ENCODE results near the gene HOXA2. TPM values are rescaled to one million over a fixed set of nuclear protein-coding genes. Genes with fewer than 3 reads are reported as not detected.

HOXA2 gene
- total and polyA plus RNA-seq, 2 donors (not counting 1 experiment from before 2014, with no cell fraction given) = 1.3 to 2.6 TPM

DNA sequence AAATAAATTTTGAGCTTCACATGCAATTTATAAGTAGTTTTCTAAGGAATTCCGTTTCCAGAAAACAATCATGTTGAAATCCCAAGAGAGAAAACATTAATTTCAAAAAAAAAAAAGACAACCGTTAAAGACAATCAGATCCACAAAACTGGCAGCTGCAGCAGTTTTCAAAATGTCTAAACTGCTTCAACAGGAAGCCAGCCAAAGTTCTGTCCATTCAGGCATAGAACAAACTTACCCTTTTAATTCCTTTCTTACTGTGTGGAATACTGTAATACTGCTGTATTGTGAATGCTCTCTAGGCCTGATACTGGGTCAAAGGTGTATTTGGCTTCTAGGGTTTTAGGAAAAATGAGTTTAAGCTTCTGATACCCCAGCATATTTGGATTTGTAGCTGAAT, 38.3 kb downstream of the HOXA2 start:
- no peaks in the 10 kb centered on the region for H3K9me3 ChIP-seq (ENCODE audit: control insufficient read depth, insufficient read depth, low read depth, low read length)
- H2AFZ ChIP-seq (ENCODE audit: low read length) = no peak overlapping the region
- no peaks in the 10 kb centered on the region for H3K4me1 ChIP-seq (ENCODE audit: control insufficient read depth, extremely low read depth, insufficient read depth, low read length)
- DNase-seq (ENCODE audit: low read depth in 2 of 2) = peak; percentile 45 to 51
- H3K36me3 ChIP-seq (ENCODE audit: control insufficient read depth, insufficient read depth, low read length) = no peaks in the 10 kb centered on the region
- TF ChIP-seq EZH2 (IDR thresholded peaks at IDR 0.05; ENCODE audit: low read length, missing control alignments) = no peak
- TF ChIP-seq, protein P1, sequence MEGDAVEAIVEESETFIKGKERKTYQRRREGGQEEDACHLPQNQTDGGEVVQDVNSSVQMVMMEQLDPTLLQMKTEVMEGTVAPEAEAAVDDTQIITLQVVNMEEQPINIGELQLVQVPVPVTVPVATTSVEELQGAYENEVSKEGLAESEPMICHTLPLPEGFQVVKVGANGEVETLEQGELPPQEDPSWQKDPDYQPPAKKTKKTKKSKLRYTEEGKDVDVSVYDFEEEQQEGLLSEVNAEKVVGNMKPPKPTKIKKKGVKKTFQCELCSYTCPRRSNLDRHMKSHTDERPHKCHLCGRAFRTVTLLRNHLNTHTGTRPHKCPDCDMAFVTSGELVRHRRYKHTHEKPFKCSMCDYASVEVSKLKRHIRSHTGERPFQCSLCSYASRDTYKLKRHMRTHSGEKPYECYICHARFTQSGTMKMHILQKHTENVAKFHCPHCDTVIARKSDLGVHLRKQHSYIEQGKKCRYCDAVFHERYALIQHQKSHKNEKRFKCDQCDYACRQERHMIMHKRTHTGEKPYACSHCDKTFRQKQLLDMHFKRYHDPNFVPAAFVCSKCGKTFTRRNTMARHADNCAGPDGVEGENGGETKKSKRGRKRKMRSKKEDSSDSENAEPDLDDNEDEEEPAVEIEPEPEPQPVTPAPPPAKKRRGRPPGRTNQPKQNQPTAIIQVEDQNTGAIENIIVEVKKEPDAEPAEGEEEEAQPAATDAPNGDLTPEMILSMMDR (conservative IDR thresholded peaks at IDR 0.05 in 1 of 2, IDR thresholded peaks at IDR 0.05 in 1 of 2; ENCODE audit: low read depth in 1 of 2, low read length in 2 of 2) = no peak
- H3K9ac ChIP-seq (ENCODE audit: insufficient read depth, low read length) = no peak overlapping the region
- no peak overlapping the region for H3K27ac ChIP-seq (ENCODE audit: insufficient read depth, low read length)
- no peaks in the 10 kb centered on the region for H3K79me2 ChIP-seq (ENCODE audit: control insufficient read depth, insufficient read depth, low read length)
- no peaks in the 10 kb centered on the region for H3K27me3 ChIP-seq (ENCODE audit: control insufficient read depth, insufficient read depth, low read length)
- H4K20me1 ChIP-seq (ENCODE audit: control insufficient read depth, extremely low read depth, insufficient read depth, low read length) = no peaks in the 10 kb centered on the region
- no peak overlapping the region for H3K4me2 ChIP-seq (ENCODE audit: extremely low read depth, insufficient read depth, low read length)
- no peak overlapping the region for H3K4me3 ChIP-seq (replicated peaks in 1 of 4; ENCODE audit: control extremely low read depth in 1 of 4, insufficient read depth in 1 of 4, low read depth in 3 of 4, low read length in 4 of 4)

DNA sequence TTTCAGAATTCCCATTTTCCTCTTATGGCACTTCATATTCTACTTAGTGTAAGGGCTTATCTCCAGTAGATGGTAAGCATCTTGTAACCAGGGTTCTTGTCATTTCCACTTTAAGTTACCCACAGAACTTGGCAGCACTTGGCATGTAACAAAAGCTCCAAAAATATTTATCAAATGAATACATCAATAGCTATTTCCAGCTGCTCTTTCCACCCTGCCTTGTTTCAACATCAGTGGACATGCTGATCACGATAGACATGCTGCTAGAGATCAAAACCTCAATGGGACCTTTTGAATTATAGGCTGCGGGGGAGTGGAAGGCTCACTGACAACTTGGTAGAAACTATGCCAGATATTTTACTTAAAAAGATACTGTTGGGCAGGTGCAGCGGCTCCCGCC, 39.5 kb downstream of the HOXA2 start:
- no peaks in the 10 kb centered on the region for H3K4me1 ChIP-seq (ENCODE audit: control insufficient read depth, extremely low read depth, insufficient read depth, low read length)
- H3K36me3 ChIP-seq (ENCODE audit: control insufficient read depth, insufficient read depth, low read length) = no peaks in the 10 kb centered on the region
- peak; percentile 16 to 20 for DNase-seq (ENCODE audit: low read depth in 2 of 2)
- no peak overlapping the region for H3K27ac ChIP-seq (ENCODE audit: insufficient read depth, low read length)
- no peak overlapping the region for H3K4me2 ChIP-seq (ENCODE audit: extremely low read depth, insufficient read depth, low read length)
- no peak overlapping the region for H3K9ac ChIP-seq (ENCODE audit: insufficient read depth, low read length)
- no peaks in the 10 kb centered on the region for H3K79me2 ChIP-seq (ENCODE audit: control insufficient read depth, insufficient read depth, low read length)
- no peak overlapping the region for H3K4me3 ChIP-seq (replicated peaks in 1 of 4; ENCODE audit: control extremely low read depth in 1 of 4, insufficient read depth in 1 of 4, low read depth in 3 of 4, low read length in 4 of 4)
- H4K20me1 ChIP-seq (ENCODE audit: control insufficient read depth, extremely low read depth, insufficient read depth, low read length) = no peaks in the 10 kb centered on the region
- TF ChIP-seq, protein P1 (conservative IDR thresholded peaks at IDR 0.05 in 1 of 2, IDR thresholded peaks at IDR 0.05 in 1 of 2; ENCODE audit: low read depth in 1 of 2, low read length in 2 of 2) = no peak
- no peak for TF ChIP-seq EZH2 (IDR thresholded peaks at IDR 0.05; ENCODE audit: low read length, missing control alignments)
- no peaks in the 10 kb centered on the region for H3K9me3 ChIP-seq (ENCODE audit: control insufficient read depth, insufficient read depth, low read depth, low read length)
- no peaks in the 10 kb centered on the region for H3K27me3 ChIP-seq (ENCODE audit: control insufficient read depth, insufficient read depth, low read length)
- H2AFZ ChIP-seq (ENCODE audit: low read length) = no peak overlapping the region

DNA sequence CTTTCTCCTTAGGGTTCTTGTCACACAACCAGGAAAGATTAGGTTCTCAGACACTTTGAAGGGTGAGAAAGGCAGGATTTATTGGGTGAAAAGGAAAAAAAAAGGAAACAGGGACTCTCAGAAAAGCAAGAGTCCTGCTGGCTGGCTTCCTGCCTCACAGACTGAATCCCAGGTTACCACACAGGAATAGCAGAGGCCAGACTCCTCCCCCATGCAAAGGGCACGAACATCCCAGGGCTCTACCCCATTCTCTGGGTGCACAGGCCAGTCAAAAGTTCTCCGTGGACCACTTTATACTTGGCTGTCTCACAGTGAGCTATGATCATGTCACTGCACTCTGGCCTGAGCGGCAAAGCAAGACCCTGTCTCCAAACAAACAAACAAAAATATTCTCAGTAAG, 49.3 kb downstream of the HOXA2 start:
- TF ChIP-seq, protein P1 (conservative IDR thresholded peaks at IDR 0.05 in 1 of 2, IDR thresholded peaks at IDR 0.05 in 1 of 2; ENCODE audit: low read depth in 1 of 2, low read length in 2 of 2) = no peak
- TF ChIP-seq EZH2 (IDR thresholded peaks at IDR 0.05; ENCODE audit: low read length, missing control alignments) = no peak
- peak overlapping the region; percentile 60 for H2AFZ ChIP-seq (ENCODE audit: low read length)
- DNase-seq (ENCODE audit: low read depth in 2 of 2) = no peak
- no peak overlapping the region for H3K27ac ChIP-seq (ENCODE audit: insufficient read depth, low read length)
- no peaks in the 10 kb centered on the region for H4K20me1 ChIP-seq (ENCODE audit: control insufficient read depth, extremely low read depth, insufficient read depth, low read length)
- no peaks in the 10 kb centered on the region for H3K4me1 ChIP-seq (ENCODE audit: control insufficient read depth, extremely low read depth, insufficient read depth, low read length)
- no peaks in the 10 kb centered on the region for H3K79me2 ChIP-seq (ENCODE audit: control insufficient read depth, insufficient read depth, low read length)
- H3K27me3 ChIP-seq (ENCODE audit: control insufficient read depth, insufficient read depth, low read length) = no peaks in the 10 kb centered on the region
- no peaks in the 10 kb centered on the region for H3K9me3 ChIP-seq (ENCODE audit: control insufficient read depth, insufficient read depth, low read depth, low read length)
- no peak overlapping the region for H3K9ac ChIP-seq (ENCODE audit: insufficient read depth, low read length)
- H3K4me3 ChIP-seq (replicated peaks in 1 of 4; ENCODE audit: control extremely low read depth in 1 of 4, insufficient read depth in 1 of 4, low read depth in 3 of 4, low read length in 4 of 4) = no peak overlapping the region
- no peaks in the 10 kb centered on the region for H3K36me3 ChIP-seq (ENCODE audit: control insufficient read depth, insufficient read depth, low read length)
- no peak overlapping the region for H3K4me2 ChIP-seq (ENCODE audit: extremely low read depth, insufficient read depth, low read length)
